ENCODE measurements around the gene TNFAIP2.

Gene TNFAIP2, protein sequence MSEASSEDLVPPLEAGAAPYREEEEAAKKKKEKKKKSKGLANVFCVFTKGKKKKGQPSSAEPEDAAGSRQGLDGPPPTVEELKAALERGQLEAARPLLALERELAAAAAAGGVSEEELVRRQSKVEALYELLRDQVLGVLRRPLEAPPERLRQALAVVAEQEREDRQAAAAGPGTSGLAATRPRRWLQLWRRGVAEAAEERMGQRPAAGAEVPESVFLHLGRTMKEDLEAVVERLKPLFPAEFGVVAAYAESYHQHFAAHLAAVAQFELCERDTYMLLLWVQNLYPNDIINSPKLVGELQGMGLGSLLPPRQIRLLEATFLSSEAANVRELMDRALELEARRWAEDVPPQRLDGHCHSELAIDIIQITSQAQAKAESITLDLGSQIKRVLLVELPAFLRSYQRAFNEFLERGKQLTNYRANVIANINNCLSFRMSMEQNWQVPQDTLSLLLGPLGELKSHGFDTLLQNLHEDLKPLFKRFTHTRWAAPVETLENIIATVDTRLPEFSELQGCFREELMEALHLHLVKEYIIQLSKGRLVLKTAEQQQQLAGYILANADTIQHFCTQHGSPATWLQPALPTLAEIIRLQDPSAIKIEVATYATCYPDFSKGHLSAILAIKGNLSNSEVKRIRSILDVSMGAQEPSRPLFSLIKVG

GRCh38 chr14:103122947-103123633 lies at the start of gene TNFAIP2:
Gene TNFAIP2, plus strand, starts transcription at chr14:103123461. Its CDS starts 2,997 bp downstream, at chr14:103126458.
- peak; percentile 10 for DNase-seq

DNA sequence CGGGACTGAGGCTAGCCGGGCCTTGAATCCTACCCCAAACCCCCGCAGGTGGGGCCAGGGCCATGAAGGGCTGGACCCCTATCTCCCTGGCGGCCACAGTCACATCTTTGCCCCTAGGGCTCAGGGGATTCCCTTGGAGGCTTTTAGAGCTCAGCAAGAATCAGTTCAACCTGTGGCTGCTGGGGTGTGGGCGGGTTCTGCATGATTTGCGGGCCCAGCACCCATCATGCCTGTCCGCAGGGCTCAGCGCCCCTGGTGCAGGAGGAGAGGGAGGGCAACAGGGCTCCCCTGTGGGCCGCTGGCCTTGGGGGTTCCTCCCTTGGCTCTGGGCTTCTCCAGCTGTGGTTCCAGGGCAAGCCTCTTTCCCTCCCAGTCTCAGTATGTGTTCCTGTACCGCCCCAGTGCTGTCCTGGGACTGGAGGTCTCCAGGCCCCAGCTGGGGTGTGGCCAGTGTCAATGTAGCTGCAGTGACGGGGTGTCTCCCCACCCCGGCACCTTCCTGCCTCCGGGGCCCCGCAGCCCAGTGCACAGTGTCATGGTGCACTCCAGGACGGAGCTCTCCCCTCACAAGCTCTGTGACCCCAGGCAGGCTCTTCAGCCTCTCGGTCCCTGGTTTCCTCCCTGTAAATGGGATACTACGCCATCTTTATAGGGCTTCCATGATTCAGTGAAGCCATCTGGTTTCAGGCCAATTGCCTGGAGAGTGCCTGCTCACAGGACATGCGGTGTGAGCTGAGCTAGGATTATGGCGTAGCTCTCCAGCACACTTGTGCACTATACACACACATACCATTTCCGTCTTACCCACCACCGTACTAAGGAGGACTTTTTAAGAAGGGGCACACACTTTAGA lies 49.2 kb upstream of the TNFAIP2 start:
- DNase-seq, result no peak

DNA sequence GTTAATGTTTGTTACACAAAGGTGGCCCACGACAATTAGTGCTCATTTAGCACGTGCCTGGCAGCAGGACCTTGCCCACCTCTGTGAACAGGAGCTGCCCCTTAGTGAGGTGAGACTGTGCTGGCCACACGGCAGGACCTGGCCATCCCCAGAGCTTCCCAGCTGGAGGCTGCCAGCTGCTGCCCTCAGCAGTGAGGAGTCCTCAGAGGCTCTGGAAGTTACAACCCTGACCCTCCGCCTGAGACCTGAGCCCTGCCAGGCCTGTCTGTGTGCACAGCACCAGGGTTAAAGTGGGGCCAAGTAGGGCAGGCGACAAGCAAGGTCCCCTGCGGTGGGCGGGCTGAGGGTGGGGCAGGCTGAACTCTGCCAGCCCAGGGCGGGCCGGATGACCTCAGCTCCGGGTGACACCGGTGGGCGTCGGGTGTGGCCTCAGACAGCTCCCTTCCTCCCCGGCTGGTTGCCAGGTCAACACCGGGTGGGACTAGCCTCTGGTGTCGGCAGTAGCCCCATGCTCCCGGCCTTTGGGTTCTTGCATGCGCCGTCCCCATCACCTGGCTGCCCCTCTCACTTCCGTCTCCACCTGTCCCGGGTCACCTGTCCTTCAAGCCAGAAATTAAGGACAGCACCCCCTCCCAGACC lies 48.4 kb upstream of the TNFAIP2 start:
- peak; percentile 14 for DNase-seq

DNA sequence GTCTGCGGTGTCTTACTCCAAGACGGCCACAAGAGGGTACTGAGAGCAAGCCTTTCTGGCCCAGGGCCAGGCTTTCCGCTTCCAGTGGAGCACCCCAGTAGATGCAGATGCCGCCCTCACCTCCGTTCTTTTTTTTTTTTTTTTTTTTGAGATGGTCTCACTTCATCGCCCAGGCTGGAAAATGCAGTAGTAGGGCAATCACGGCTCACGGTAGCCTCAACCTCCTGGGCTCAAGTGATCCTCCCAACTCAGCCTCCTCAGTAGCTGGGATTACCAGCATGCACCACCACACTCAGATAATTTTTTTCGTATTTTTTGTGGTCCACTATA lies 44.9 kb upstream of the TNFAIP2 start:
- DNase-seq, result peak; percentile 82

GRCh38 chr14:103078860-103079587 lies 44.2 kb upstream of the TNFAIP2 start:
- no peak for DNase-seq

DNA sequence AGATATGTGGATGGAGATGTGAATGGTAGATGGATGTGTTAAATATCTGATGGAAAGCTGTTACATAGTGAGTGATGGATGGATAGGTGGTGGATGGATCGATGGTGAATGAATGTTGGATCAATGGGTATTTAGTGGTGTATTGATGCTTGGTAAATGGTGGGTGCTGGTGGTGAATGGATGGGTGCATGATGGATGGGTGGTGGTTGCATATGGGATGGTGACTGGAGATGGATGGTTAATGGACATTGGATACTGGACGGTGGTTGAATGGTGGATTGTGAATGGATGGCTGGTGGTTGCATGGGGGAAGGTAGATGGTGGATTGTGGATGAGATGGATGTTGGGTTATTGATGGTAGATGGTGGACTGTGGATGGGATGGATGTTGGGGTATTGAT lies 41.3 kb upstream of the TNFAIP2 start:
- no peak for DNase-seq

DNA sequence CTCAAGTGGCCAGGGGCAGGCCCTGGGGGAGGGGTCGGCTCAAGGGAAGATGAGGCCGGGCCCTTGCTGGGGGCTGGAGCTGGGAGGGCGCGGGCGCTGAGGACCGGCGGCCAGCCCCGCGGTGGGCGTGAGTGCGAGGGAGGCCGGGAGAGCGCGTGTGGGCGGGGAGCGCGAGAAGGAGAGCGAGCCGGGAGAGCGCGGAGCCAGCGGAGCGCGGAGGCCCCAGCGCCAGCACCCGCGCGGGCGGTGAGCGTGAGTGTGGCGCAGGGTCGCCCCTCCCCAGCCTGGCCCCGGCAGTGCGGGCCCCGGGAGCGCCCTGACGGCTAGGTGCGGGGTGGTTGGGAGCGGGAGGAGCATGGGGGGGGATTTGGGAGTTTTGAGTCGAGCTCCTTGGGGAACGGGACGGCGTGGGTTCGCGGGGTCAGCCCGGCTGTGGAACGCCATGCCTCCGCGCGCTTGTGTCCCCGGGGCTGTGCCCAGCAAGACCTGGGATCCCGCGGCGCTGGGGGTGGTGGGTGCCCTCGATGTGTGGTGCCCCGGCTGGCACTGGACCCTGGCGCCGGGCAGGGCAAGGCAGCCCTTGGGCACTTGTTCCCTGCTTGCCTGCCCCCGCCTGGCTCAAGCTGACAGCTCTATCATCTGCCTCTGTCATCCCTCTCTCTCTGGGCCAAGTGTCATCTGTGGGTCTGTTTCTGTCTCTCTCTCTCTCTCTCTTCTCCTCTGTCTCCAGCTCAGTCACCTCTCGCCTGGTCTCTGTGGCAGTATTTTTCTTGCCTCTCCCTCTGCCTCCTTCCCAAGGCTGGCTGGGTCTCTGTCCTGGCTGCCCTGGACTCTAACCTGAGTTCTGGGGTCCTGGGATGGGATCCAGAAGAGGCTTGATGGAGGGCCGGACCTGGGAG lies 39.0 kb upstream of the TNFAIP2 start, which contains the start of gene LBHD2:
Gene LBHD2, plus strand, starts transcription at position 190 of the 899 bp plus-strand sequence. CDS start 1,803 bp downstream, outside the sequence.
- no peak for DNase-seq

- DNase-seq, result no peak
Measured at GRCh38 chr14:103085106-103086091, 37.9 kb upstream of the TNFAIP2 start.

DNA sequence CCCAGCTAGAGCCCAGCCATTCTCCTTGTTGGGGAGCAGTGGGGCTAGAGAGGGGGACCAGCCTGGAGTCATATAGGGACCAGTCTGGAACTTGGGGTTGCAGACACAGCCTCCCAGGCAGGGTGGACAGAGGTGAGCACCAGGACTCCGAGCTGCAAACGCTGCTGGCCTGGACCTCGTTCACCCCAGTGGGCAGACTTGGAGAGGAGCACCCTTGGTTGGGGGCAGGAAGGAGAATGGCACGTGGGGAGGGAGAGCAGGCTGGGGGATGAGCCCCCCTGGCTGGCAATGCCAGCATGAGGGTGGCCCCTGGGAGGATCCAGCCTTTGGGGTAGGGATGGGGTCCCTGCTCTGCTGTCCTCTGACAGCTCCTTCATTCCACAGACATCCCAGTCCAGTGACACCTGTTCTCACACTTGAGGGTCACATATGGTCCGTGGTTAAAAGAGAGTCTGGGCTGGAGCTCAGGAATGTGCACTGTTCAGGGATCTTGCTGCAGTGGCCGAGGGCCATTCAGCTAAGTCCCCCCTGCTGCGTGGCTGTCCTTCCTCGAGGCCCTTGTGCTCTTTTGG lies 36.4 kb upstream of the TNFAIP2 start:
- DNase-seq, result no peak

GRCh38 chr14:103087343-103087835 lies 35.9 kb upstream of the TNFAIP2 start:
- no peak for DNase-seq

- DNase-seq, result no peak
Measured at GRCh38 chr14:103088921-103089320, 34.3 kb upstream of the TNFAIP2 start.

DNA sequence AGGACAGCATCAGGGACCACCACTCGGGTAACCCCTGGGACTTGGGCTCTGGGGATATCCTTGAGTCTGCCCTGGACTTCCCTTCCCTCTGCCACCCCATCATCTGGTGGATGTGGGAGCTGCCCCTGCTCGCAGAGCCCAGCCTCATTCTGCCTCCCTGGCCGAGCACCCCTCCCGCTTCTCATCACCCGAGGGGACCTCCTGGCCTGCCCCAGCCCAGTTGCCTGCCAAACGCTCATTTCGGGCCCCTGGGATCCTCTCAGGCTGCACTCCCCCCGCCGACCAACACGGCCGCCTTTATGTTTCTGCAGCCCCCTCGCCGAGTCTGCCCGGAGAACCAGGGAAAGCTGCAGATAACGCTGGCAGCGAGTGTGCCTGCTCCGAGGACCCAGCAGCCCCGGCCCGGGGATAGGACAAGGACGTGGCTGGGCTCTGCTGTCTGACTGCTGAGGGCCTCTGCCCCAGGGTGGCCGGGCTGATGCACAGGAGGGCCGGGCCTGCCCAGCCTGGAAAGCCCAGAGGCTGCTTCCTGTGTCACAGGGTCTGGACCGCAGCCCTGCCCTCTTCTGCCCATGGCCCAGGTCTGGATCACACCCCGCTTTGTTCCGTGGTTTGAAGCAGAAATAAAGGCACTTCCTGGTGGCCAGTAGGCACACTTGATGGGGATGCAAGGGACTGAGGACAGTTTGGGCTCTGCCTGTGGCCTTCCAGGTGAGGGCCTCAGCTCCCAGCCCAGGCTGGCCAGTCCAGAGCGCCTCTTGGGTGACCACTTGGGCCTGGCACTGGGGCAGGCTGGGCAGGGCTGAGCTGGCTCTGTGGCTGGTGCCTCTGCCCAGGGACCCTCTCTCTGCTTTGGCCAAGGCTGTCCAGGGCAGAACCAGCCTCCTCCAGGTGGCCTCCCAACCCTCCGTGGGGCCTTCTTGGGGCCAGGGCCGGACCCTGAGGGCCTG lies 33.6 kb upstream of the TNFAIP2 start:
- DNase-seq, result no peak

GRCh38 chr14:103090481-103091020 lies 32.7 kb upstream of the TNFAIP2 start:
- DNase-seq, result no peak

GRCh38 chr14:103091041-103091882 lies 32.0 kb upstream of the TNFAIP2 start:
- peak; percentile 78 for DNase-seq

DNA sequence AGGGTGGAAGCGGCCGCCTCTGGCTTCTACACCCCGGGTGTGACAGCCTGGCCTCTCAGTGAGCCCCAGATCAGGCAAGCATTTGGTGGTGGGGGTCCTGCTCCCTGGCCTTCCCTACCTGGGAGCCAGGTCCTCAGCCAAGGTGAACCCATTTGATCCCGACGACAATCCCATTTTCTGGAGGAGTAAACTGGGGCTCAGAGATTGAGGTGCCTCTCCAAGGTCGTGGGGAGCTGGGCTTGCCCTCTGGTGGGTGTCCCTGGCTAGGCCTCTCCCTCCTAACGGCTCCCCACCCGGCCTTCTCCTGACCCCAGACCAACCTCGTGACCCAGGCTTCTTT lies 31.4 kb upstream of the TNFAIP2 start:
- no peak for DNase-seq

DNA sequence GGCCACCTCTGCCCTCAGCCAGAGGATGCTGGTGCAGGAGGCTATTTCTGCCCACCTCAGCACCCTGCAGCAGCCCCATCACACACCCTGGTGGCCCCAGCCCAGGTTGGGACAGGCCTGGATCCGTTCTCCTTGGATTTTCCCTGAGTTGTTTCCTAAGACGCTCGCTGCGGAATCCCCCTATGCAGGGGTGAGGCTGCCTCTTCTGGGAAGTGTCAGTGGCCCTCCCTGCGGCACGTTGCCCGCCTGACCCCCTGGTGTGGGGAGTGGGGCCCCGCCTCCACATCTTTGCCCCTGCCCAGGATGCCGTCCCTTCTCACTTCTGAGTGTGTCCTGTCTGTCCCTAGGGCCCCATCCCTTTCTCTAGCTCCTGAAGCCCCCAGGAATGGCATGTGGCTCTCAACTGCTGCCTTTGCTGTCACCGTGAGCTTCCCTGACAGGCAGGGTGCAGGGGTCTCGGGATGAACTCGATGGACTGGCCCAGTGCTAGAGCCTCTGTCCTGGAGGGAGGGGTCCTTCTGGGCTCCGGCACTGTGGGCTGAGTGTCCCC lies 29.3 kb upstream of the TNFAIP2 start:
- DNase-seq, result no peak
